H1 (cell line): ENCODE data around the gene CDH2. TPM values are rescaled to one million over a fixed set of nuclear protein-coding genes. Genes with fewer than 3 reads are reported as not detected.

Experiments used
- CBX8 ChIP-seq: fragments of 300-800, 300-1000 bp; sonication (generic); IDR thresholded peaks from 2 replicates; pipeline ENCODE4 v1.7.1; 2016; ENCODE audit warnings: low read depth, low read length, borderline replicate concordance
- CEBPB ChIP-seq: IDR thresholded peaks from 2 replicates; pipeline ENCODE4 v1.6.1; 2012; ENCODE audit warnings: low read depth, low read length
- CREB1 ChIP-seq: IDR thresholded peaks from 2 replicates; pipeline ENCODE4 v1.6.1; 2012; ENCODE audit warnings: inconsistent platforms
- HDAC6 ChIP-seq: IDR thresholded peaks from one replicate; pipeline ENCODE4 v1.7.1; 2012; ENCODE audit warnings: low read depth, mild to moderate bottlenecking, inconsistent platforms, low read length, moderate library complexity
- NANOG ChIP-seq: IDR thresholded peaks from 2 replicates; pipeline ENCODE4 v1.6.1; 2011; ENCODE audit warnings: low read length, low read depth, mild to moderate bottlenecking, inconsistent platforms; ENCODE audit not compliant: insufficient read depth, poor library complexity, severe bottlenecking
- SIRT6 ChIP-seq: IDR thresholded peaks from one replicate; pipeline ENCODE4 v1.7.1; 2012; ENCODE audit warnings: low read length, inconsistent platforms
- TAF1 ChIP-seq: IDR thresholded peaks from 2 replicates; pipeline ENCODE4 v1.6.1; 2011; ENCODE audit warnings: mild to moderate bottlenecking, low read depth, low read length
- polyA plus RNA-seq, 7 experiments: library from polyadenylated mRNA; depleted of rRNA in 3 of 7; stranded (reverse) in 5 of 7; unstranded in 2 of 7; fragments of >200 nt in 5 of 7; fragments of 200-250 nt in 2 of 7; gene quantifications; 1 replicate in 5 of 7; 2 replicates in 1 of 7; 4 replicates in 1 of 7; pipeline versions ENCODE4 v1.2.1 to v1.2.3, GENCODE V29; 2011 to 2013; ENCODE audit warnings: missing spikeins in 2 of 7, mixed read lengths in 2 of 7
- total RNA-seq: library from RNA; stranded (reverse); fragmentation: NEBNext Ultra II Directional; extraction: Animal tissue kit (Norgen Biotek cat#: 25700); gene quantifications from 2 replicates; pipeline ENCODE4 v1.2.1, GENCODE V29; 2021

CDH2 gene
- total and polyA plus RNA-seq, 2 of the 8 experiments (the other 6 are each of a cell fraction or from before 2014, with no cell fraction given) = 15.0 to 56.5 TPM

DNA sequence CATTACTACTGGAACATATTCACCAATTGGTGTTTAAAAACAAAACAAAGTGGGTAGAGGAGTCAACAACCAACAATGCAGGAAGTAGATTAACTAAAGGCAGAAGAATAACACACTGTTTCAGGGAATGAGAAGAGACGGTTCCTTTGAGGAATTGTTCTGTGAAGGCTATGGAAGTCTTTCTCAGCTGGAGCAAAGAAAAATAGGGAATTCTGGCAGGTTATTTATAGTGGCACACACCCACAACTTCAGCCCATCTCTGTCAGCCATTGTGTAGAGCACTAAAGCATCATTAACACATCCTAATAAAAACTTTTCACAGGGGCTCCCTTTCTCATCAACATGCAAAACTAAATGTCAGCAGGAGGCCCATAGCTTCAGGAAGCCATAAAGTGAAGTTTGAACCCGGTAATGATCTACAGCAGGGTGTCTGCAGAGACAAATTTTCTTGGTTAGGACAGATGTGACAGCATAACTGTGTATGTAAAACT is 113.6 kb downstream of the CDH2 start (continued):
- TF ChIP-seq TAF1 = no peak
- TF ChIP-seq CBX8 = no peak
- no peak for TF ChIP-seq HDAC6
- no peak for TF ChIP-seq CREB1
- TF ChIP-seq CEBPB = no peak
- no peak for TF ChIP-seq SIRT6
- TF ChIP-seq NANOG = no peak
